Measurements from ENCODE around the gene LPIN3. TPM values are rescaled to one million over a fixed set of nuclear protein-coding genes. Genes with fewer than 3 reads are reported as not detected.

The LPIN3 gene
- total and polyA plus RNA-seq, 2 of the 8 experiments (the other 6 are each of a cell fraction or from before 2014, with no cell fraction given) = 3.7 to 3.9 TPM

GRCh38 chr20:41317546-41318270 is 22.9 kb upstream of the LPIN3 start, which contains the start of gene ZHX3:
Gene ZHX3, minus strand, starts transcription at chr20:41317731. Its CDS starts 112,815 bp downstream, at chr20:41204916.
- H2BK12ac ChIP-seq (ENCODE audit: low read depth, low read length) = no peak within 1 kb of the TSS
- peak within 1 kb of the TSS; percentile 81 for H4K5ac ChIP-seq (ENCODE audit: insufficient read length, low read depth, low read length)
- H3K79me2 ChIP-seq (ENCODE audit: control insufficient read depth in 1 of 2, insufficient read depth in 2 of 2, low read length in 2 of 2) = no peaks in the 10 kb centered on the region
- H3K27ac ChIP-seq (ENCODE audit: low read depth, low read length) = no peak within 1 kb of the TSS
- peak within 1 kb of the TSS; percentile 32 for H3K56ac ChIP-seq (replicated peaks; ENCODE audit: insufficient read length, low read depth, low read length)
- peaks cover 6% of the 10 kb centered on the region; the same call in 1 of the 2 replicates for H3K23me2 ChIP-seq (ENCODE audit: low read depth, low read length)
- no peak within 1 kb of the TSS for H2BK20ac ChIP-seq (ENCODE audit: low read length)
- H2BK15ac ChIP-seq (ENCODE audit: low read length) = no peak within 1 kb of the TSS; the same call in 1 of the 2 replicates
- peak within 1 kb of the TSS; percentile 89 to 94 for H3K4me2 ChIP-seq (ENCODE audit: insufficient read depth in 1 of 2, low read depth in 2 of 2, low read length in 2 of 2)
- no peak for FAIRE-seq
- H2BK5ac ChIP-seq (ENCODE audit: low read depth, low read length) = peak within 1 kb of the TSS; percentile 47; the same call in 1 of the 2 replicates
- peaks cover 0 to 4% (median 1%) of the 10 kb centered on the region in 4 experiments; a peak in 4 of 7 replicates for H3K4me1 ChIP-seq (replicated peaks in 1 of 4; ENCODE audit: control insufficient read depth in 3 of 4, insufficient read depth in 4 of 4, low read length in 3 of 4)
- peaks cover 0 to 4% (median 2%) of the 10 kb centered on the region in 4 experiments; a peak in 3 of 7 replicates for H3K27me3 ChIP-seq (replicated peaks in 1 of 4; ENCODE audit: control insufficient read depth in 3 of 4, extremely low read depth in 1 of 4, insufficient read depth in 3 of 4, low read length in 3 of 4)
- H3K18ac ChIP-seq (ENCODE audit: extremely low read depth, low read length) = peak within 1 kb of the TSS; percentile 98
- peak within 1 kb of the TSS; percentile 61 to 83 (median 65) for H3K4me3 ChIP-seq (ENCODE audit: extremely low read depth in 1 of 4, insufficient read depth in 2 of 4, low read depth in 3 of 4, low read length in 4 of 4)
- no peak within 1 kb of the TSS for H2BK120ac ChIP-seq (replicated peaks; ENCODE audit: low read depth, low read length)
- DNase-seq (ENCODE audit: low read depth in 1 of 2, low spot score in 2 of 2) = peak; percentile 91 to 98
- no peak within 1 kb of the TSS for H2AK5ac ChIP-seq (ENCODE audit: low read depth, low read length)
- H3K79me1 ChIP-seq (ENCODE audit: low read depth, low read length) = no peaks in the 10 kb centered on the region
- H3K36me3 ChIP-seq (ENCODE audit: control insufficient read depth in 2 of 4, insufficient read depth in 4 of 4, low read length in 3 of 4) = no peaks in the 10 kb centered on the region
- H3K9me3 ChIP-seq (ENCODE audit: insufficient read depth in 2 of 2, low read depth in 1 of 2, low read length in 1 of 2) = no peaks in the 10 kb centered on the region
- 4% methylated on average over 40 of the region's 64 CpGs; no CpG with 5 or more reads in 1 of the 2 experiments for WGBS, 2 experiments (ENCODE audit: extremely low coverage in 1 of 2, insufficient coverage in 1 of 2, insufficient read length in 1 of 2, insufficient replicate concordance in 2 of 2, low coverage in 1 of 2, low lambda C conversion rate in 2 of 2, missing lambda C conversion rate in 1 of 2)
- no peak within 1 kb of the TSS for H3K14ac ChIP-seq (ENCODE audit: insufficient read length)
- H4K8ac ChIP-seq (ENCODE audit: extremely low read depth, insufficient read depth, low read length) = peak within 1 kb of the TSS; percentile 62; the same call in 1 of the 2 replicates
- peak within 1 kb of the TSS; percentile 27 to 86 (median 46); a peak in 4 of 7 replicates for H3K9ac ChIP-seq (replicated peaks in 1 of 4; ENCODE audit: extremely low read depth in 1 of 4, low read depth in 3 of 4, low read length in 3 of 4)
- H3K23ac ChIP-seq (ENCODE audit: insufficient read length) = no peak within 1 kb of the TSS
- H2AFZ ChIP-seq (ENCODE audit: low read length) = peak within 1 kb of the TSS; percentile 100
- H4K91ac ChIP-seq (replicated peaks; ENCODE audit: insufficient read length, low read length) = peak within 1 kb of the TSS; percentile 17
- H4K20me1 ChIP-seq (replicated peaks in 1 of 2; ENCODE audit: control insufficient read depth in 1 of 2, insufficient read depth in 2 of 2, low read length in 2 of 2) = peaks cover 0 to 2% of the 10 kb centered on the region in 2 experiments
- POLR2A ChIA-PET (ENCODE audit: partially characterized antibody) = interaction anchor here (0.6 kb wide), 1 partner anchor 177 kb away, joined by 3 read pairs; no protein-coding TSS in a partner anchor
- CTCF ChIA-PET (ENCODE audit: partially characterized antibody) = interaction anchor here (1.1 to 1.7 kb wide), 4 partner anchors 9 to 72 kb away, joined by 3 to 5 read pairs (median 3); no protein-coding TSS in a partner anchor
- H3K4ac ChIP-seq (replicated peaks; ENCODE audit: insufficient read length, low read depth, low read length) = no peak within 1 kb of the TSS
- peak; percentile 15 for TF ChIP-seq KDM4A (IDR thresholded peaks at IDR 0.05; ENCODE audit: low read depth, low read length, severe bottlenecking)
- no peak for TF ChIP-seq CHD2 (IDR thresholded peaks at IDR 0.05; ENCODE audit: low read length)
- no peak for TF ChIP-seq EGR1 (IDR thresholded peaks at IDR 0.05; ENCODE audit: borderline replicate concordance, low read depth, low read length)
- TF ChIP-seq SIX5 (IDR thresholded peaks at IDR 0.05; ENCODE audit: low read depth, low read length) = no peak
- 0 out of 2 replicates have a peak, but pooled peaks have one; percentile 21 for TF ChIP-seq E2F6 (IDR thresholded peaks at IDR 0.05)
- TF ChIP-seq POLR2AphosphoS5 (IDR thresholded peaks at IDR 0.05; ENCODE audit: low read depth, low read length) = no peak
- TF ChIP-seq ASH2L (IDR thresholded peaks at IDR 0.05; ENCODE audit: low read length) = no peak
- TF ChIP-seq YY1 (IDR thresholded peaks at IDR 0.05; ENCODE audit: low read depth, low read length) = no peak
- TF ChIP-seq POLR2A (IDR thresholded peaks at IDR 0.05; ENCODE audit: control extremely low read depth in 1 of 2, low read depth in 2 of 2, low read length in 2 of 2) = peak in 1 of 2 experiments; percentile 16; a peak in 1 of 3 replicates
- TF ChIP-seq MAX (IDR thresholded peaks at IDR 0.05) = no peak
- no peak for TF ChIP-seq RFX5 (IDR thresholded peaks at IDR 0.05; ENCODE audit: borderline replicate concordance, low read depth, low read length)
- no peak for TF ChIP-seq CBX8 (IDR thresholded peaks at IDR 0.05; ENCODE audit: borderline replicate concordance, low read depth, low read length)

Data from H1 (cell line).